OCI-LY7 (cell line): Measurements from ENCODE around the gene GCA. TPM values are rescaled to one million over a fixed set of nuclear protein-coding genes. Genes with fewer than 3 reads are reported as not detected.

Experiments
- BruUV-seq: library from RNA; stranded (reverse); fragments of 400-500 nt; replicated peaks from 2 replicates; lab custom pipeline; 2021; lab: Mats Ljungman, UMichigan
- CTCF ChIA-PET: fragments of 300-600 bp; sonication (Branson Sonifier 250); formaldehyde crosslinking; loops from one replicate; lab custom pipeline; 2022; ENCODE audit warnings: antibody characterized with exemption; ENCODE audit not compliant: unreplicated experiment; lab: Charles Lee
- POLR2A ChIA-PET: fragments of 300-600 bp; sonication (Branson Sonifier 250); formaldehyde crosslinking; loops from one replicate; lab custom pipeline; 2022; ENCODE audit warnings: antibody characterized with exemption; lab: Charles Lee
- DNase-seq: peaks from one replicate; pipeline ENCODE4 v3.0.0-alpha.2; 2015; ENCODE audit warnings: low spot score
- H2AFZ ChIP-seq: fragments of 200-600 bp; sonication (generic), shearing (Covaris generic); 2 replicates; pipeline ENCODE4 v1.6.1; 2014; ENCODE audit warnings: mild to moderate bottlenecking, antibody characterized with exemption, low read length, moderate library complexity
- H3K27ac ChIP-seq: fragments of 200-600 bp; sonication (generic); 2 replicates; pipeline ENCODE4 v1.5.1; 2014; ENCODE audit warnings: mixed run types, low read depth, mild to moderate bottlenecking, moderate library complexity, low read length, inconsistent platforms; ENCODE audit not compliant: poor library complexity, severe bottlenecking
- H3K36me3 ChIP-seq: fragments of 200-600 bp; sonication (generic); 2 replicates; pipeline ENCODE4 v1.6.1; 2014; ENCODE audit warnings: mild to moderate bottlenecking, antibody characterized with exemption, low read length, moderate library complexity, mixed read lengths; ENCODE audit not compliant: insufficient read depth
- H3K4me1 ChIP-seq: fragments of 200-600 bp; sonication (generic); 2 replicates; pipeline ENCODE4 v1.5.1; 2014; ENCODE audit warnings: mild to moderate bottlenecking, low read length; ENCODE audit not compliant: insufficient read depth, poor library complexity, severe bottlenecking
- H3K4me2 ChIP-seq: fragments of 200-600 bp; sonication (generic); 2 replicates; pipeline ENCODE4 v1.6.1; 2014; ENCODE audit warnings: mild to moderate bottlenecking, low read length
- H3K4me3 ChIP-seq: fragments of 200-600 bp; sonication (generic); 2 replicates; pipeline ENCODE4 v1.5.1; 2014; ENCODE audit warnings: mild to moderate bottlenecking, low read depth, low read length; ENCODE audit not compliant: poor library complexity, severe bottlenecking
- H3K79me2 ChIP-seq: fragments of 200-600 bp; sonication (generic); 2 replicates; pipeline ENCODE4 v1.6.1; 2016; ENCODE audit warnings: low read depth, mild to moderate bottlenecking, low read length, moderate library complexity, mixed read lengths; ENCODE audit not compliant: insufficient read depth
- H3K9me2 ChIP-seq: fragments of 200-600 bp; sonication (generic); 2 replicates; pipeline ENCODE4 v1.6.1; 2016; ENCODE audit warnings: mild to moderate bottlenecking, low read length, mixed read lengths; ENCODE audit not compliant: insufficient read depth
- H3K9me3 ChIP-seq: fragments of 200-600 bp; sonication (generic); 2 replicates; pipeline ENCODE4 v1.6.1; 2014; ENCODE audit warnings: mild to moderate bottlenecking, mixed run types, low read length, mixed read lengths
- H4K20me1 ChIP-seq: fragments of 200-600 bp; sonication (generic); 2 replicates; pipeline ENCODE4 v1.6.1; 2014; ENCODE audit warnings: mild to moderate bottlenecking, antibody characterized with exemption, low read length, moderate library complexity, mixed read lengths; ENCODE audit not compliant: insufficient read depth
- CTCF ChIP-seq: fragments of 200-600 bp; sonication (generic); conservative IDR thresholded peaks from 2 replicates; pipeline ENCODE4 v1.5.1; 2014; ENCODE audit warnings: mild to moderate bottlenecking, antibody characterized with exemption, low read length, moderate library complexity, mixed read lengths
- EZH2phosphoT487 ChIP-seq: fragments of 200-600 bp; sonication (generic); IDR thresholded peaks from 2 replicates; pipeline ENCODE4 v1.6.1; 2018; ENCODE audit warnings: low read depth, borderline replicate concordance, mild to moderate bottlenecking, mixed run types, antibody characterized with exemption, low read length, moderate library complexity, mixed read lengths
- intact Hi-C: fragments of 100-400 bp; cut with micrococcal nuclease; formaldehyde crosslinking; loops from one replicate; pipeline ENCODE4 v1.10.0; 2022; ENCODE audit not compliant: unreplicated experiment
- total RNA-seq, 2 experiments: library from RNA; depleted of rRNA in 1 of 2; stranded (reverse); fragments of >200 nt in 1 of 2; shearing (Covaris generic) in 1 of 2; gene quantifications; 2 replicates each; pipeline ENCODE4 v1.2.3, GENCODE V29; 2014 to 2022

Gene GCA
- total RNA-seq, 2 experiments from 2014 or later: 37.3 to 38.4 TPM

GRCh38 chr2:162305901-162306300, 38.0 kb upstream of the GCA start:
- intact Hi-C loops: no loop called here
- POLR2A ChIA-PET: interaction anchor here (0.5 to 1.0 kb wide), 4 partner anchors 12 to 273 kb away, joined by 3 to 7 read pairs (median 4); no protein-coding TSS in a partner anchor
- no peaks in the 10 kb centered on the region for H3K9me3 ChIP-seq

GRCh38 chr2:162308747-162309503, 35.0 kb upstream of the GCA start:
- DNase-seq: no peak
- ChIA-PET CTCF (interaction anchor here (1.5 kb wide), 1 partner anchor 11 kb away, joined by 4 read pairs; no protein-coding TSS in a partner anchor), POLR2A (interaction anchor here (0.8 to 1.2 kb wide), 5 partner anchors 9 to 87 kb away, joined by 3 to 4 read pairs (median 4); partner anchors contain the start of gene GCA)
- intact Hi-C loops: no loop called here
- Histone ChIP-seq H2AFZ (no peak overlapping the region), H3K4me3 (no peak overlapping the region), H3K79me2 (peaks cover 10% of the 10 kb centered on the region), H3K4me2 (no peak overlapping the region), H3K36me3 (peaks cover 17% of the 10 kb centered on the region), H3K27ac (no peak overlapping the region), H3K4me1 (no peaks in the 10 kb centered on the region), H3K9me2 (no peaks in the 10 kb centered on the region), H3K9me3 (no peaks in the 10 kb centered on the region), H4K20me1 (no peaks in the 10 kb centered on the region)
- TF ChIP-seq EZH2phosphoT487 (no peak), CTCF (no peak)
- no TSS peak for BruUV-seq

More at GRCh38 chr2:162305901-162306300, 38.0 kb upstream of the GCA start:
- Histone ChIP-seq H3K9me2 (no peaks in the 10 kb centered on the region), H3K4me1 (no peaks in the 10 kb centered on the region), H3K36me3 (peaks cover 17% of the 10 kb centered on the region), H3K4me3 (no peak overlapping the region), H4K20me1 (no peaks in the 10 kb centered on the region), H3K4me2 (no peak overlapping the region), H2AFZ (no peak overlapping the region), H3K27ac (no peak overlapping the region), H3K79me2 (no peaks in the 10 kb centered on the region)
- CTCF ChIA-PET: no interaction called here
- DNase-seq: no peak
- TF ChIP-seq CTCF (no peak), EZH2phosphoT487 (no peak)
- BruUV-seq: no TSS peak

DNA sequence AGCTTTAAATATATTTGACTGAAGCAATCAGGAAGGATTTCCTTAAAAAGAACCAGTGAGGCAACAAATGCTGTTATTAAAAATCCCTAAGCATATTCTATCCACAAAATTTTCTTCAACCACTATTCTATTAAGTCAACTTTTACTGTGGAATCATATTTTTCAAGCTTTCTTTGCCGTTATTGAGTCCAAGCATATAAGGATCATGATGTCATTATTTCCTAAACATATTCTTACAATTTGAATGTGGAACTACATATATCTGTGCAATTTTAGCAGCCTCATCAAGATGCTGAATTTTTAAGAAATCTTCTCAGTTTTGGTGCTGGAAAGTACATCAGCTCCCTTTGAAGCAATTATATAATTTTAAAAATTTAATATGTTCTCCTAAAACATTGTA, 31.1 kb upstream of the GCA start:
- peaks cover 17% of the 10 kb centered on the region for H3K36me3 ChIP-seq
- peaks cover 22% of the 10 kb centered on the region for H3K79me2 ChIP-seq
- H3K9me3 ChIP-seq: no peaks in the 10 kb centered on the region
- H3K4me3 ChIP-seq: no peak overlapping the region
- no peak overlapping the region for H3K27ac ChIP-seq
- no peak for DNase-seq
- H3K4me1 ChIP-seq: peaks cover 14% of the 10 kb centered on the region
- TF ChIP-seq CTCF (no peak), EZH2phosphoT487 (no peak)
- POLR2A ChIA-PET: no interaction called here
- H3K9me2 ChIP-seq: no peaks in the 10 kb centered on the region
- no peak overlapping the region for H3K4me2 ChIP-seq
- CTCF ChIA-PET: no interaction called here
- no TSS peak for BruUV-seq
- no peak overlapping the region for H2AFZ ChIP-seq
- intact Hi-C loops: no loop called here
- H4K20me1 ChIP-seq: no peaks in the 10 kb centered on the region
